HK-2 (cell line): ENCODE data around the gene KRTAP12-2.
"Not testable (repeated sequence)": the region's sequence is repeated elsewhere in the genome, so short reads cannot be mapped to it uniquely, and the experiment has no call there.

Experiments
- DNase-seq: peaks from one replicate; pipeline ENCODE4 v3.0.0-alpha.2; 2018; ENCODE audit not compliant: unreplicated experiment

KRTAP12-2 gene

GRCh38 chr21:44702111-44702972 lies 35.6 kb upstream of the KRTAP12-2 start:
- no peak for DNase-seq

- DNase-seq: no peak
Measured at GRCh38 chr21:44701541-44701940, 34.8 kb upstream of the KRTAP12-2 start.

GRCh38 chr21:44701023-44701400 lies 34.3 kb upstream of the KRTAP12-2 start:
- DNase-seq: no peak

- no peak for DNase-seq
Measured at GRCh38 chr21:44700101-44701022, 33.6 kb upstream of the KRTAP12-2 start.

GRCh38 chr21:44699502-44700001 lies 32.8 kb upstream of the KRTAP12-2 start:
- DNase-seq: no peak

GRCh38 chr21:44697811-44698734 lies 31.3 kb upstream of the KRTAP12-2 start:
- DNase-seq: no peak

- not testable (repeated sequence) for DNase-seq
Measured at GRCh38 chr21:44697172-44697810, 30.6 kb upstream of the KRTAP12-2 start, which contains the start of gene KRTAP10-12. KRTAP10-12 (plus strand) TSS chr21:44697172; CDS start chr21:44697202, 30 bp downstream.

GRCh38 chr21:44696572-44696971 lies 29.8 kb upstream of the KRTAP12-2 start:
- no peak for DNase-seq

- DNase-seq: no peak
Measured at GRCh38 chr21:44695641-44696040, 28.9 kb upstream of the KRTAP12-2 start.

- DNase-seq: no peak
Measured at GRCh38 chr21:44695184-44695583, 28.5 kb upstream of the KRTAP12-2 start.

- no peak for DNase-seq
Measured at GRCh38 chr21:44694776-44695175, 28.0 kb upstream of the KRTAP12-2 start.

- no peak for DNase-seq
Measured at GRCh38 chr21:44692798-44693512, 26.2 kb upstream of the KRTAP12-2 start.

- DNase-seq: no peak
Measured at GRCh38 chr21:44691686-44692085, 25.0 kb upstream of the KRTAP12-2 start.

GRCh38 chr21:44689740-44690139 lies 23.0 kb upstream of the KRTAP12-2 start:
- DNase-seq: not testable (repeated sequence)

GRCh38 chr21:44687671-44688070 lies 20.9 kb upstream of the KRTAP12-2 start:
- DNase-seq: no peak

GRCh38 chr21:44686843-44687561 lies 20.3 kb upstream of the KRTAP12-2 start:
- DNase-seq: no peak

- no peak for DNase-seq
Measured at GRCh38 chr21:44686000-44686781, 19.5 kb upstream of the KRTAP12-2 start.

GRCh38 chr21:44685050-44685449 lies 18.3 kb upstream of the KRTAP12-2 start:
- not testable (repeated sequence) for DNase-seq

GRCh38 chr21:44684483-44684882 lies 17.8 kb upstream of the KRTAP12-2 start:
- DNase-seq: no peak
